DND-41 (cell line): Measurements from ENCODE around the gene EXD3.

ENCODE experiments used
- EZH2 ChIP-seq: IDR thresholded peaks from 3 replicates; pipeline ENCODE4 v1.6.1; 2012; ENCODE audit warnings: borderline replicate concordance, low read depth, mild to moderate bottlenecking, moderate library complexity, low read length, inconsistent platforms; ENCODE audit not compliant: severe bottlenecking
- TF ChIP-seq, protein P1 (sequence below): IDR thresholded peaks from 2 replicates; pipeline ENCODE4 v1.5.1; 2012; ENCODE audit warnings: borderline replicate concordance, low read length, moderate library complexity, mild to moderate bottlenecking; ENCODE audit not compliant: poor library complexity, severe bottlenecking; ENCODE audit errors: extremely low read depth

DNA sequence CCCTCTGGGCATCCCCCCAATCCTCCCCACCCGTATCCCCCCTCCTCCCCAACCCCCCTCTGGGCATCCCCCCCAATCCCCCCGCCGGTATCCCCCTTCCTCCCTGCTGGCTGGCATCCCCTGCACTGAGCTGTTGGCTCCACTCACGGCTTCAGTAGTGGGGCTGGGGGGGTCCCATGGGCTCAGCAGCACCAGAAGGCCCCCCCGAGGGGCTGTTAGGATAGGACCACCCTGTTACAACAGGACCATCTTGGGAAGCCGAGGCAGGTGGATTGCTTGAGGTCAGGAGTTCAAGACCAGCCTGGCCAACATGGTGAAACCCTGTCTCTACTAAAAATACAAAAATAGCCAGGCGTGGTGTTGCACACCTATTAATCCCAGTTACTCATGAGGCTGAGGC is 42.4 kb downstream of the EXD3 start:
- TF ChIP-seq, protein P1, sequence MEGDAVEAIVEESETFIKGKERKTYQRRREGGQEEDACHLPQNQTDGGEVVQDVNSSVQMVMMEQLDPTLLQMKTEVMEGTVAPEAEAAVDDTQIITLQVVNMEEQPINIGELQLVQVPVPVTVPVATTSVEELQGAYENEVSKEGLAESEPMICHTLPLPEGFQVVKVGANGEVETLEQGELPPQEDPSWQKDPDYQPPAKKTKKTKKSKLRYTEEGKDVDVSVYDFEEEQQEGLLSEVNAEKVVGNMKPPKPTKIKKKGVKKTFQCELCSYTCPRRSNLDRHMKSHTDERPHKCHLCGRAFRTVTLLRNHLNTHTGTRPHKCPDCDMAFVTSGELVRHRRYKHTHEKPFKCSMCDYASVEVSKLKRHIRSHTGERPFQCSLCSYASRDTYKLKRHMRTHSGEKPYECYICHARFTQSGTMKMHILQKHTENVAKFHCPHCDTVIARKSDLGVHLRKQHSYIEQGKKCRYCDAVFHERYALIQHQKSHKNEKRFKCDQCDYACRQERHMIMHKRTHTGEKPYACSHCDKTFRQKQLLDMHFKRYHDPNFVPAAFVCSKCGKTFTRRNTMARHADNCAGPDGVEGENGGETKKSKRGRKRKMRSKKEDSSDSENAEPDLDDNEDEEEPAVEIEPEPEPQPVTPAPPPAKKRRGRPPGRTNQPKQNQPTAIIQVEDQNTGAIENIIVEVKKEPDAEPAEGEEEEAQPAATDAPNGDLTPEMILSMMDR = no peak
- no peak for TF ChIP-seq EZH2
